HG02588 (cell line): ENCODE measurements around the gene USP1.

Source experiments
- ATAC-seq: cut with Tn5 transposase; IDR thresholded peaks from one replicate; pipeline ENCODE4 v1.9.1; 2021; ENCODE audit warnings: mild to moderate bottlenecking, moderate library complexity; ENCODE audit not compliant: unreplicated experiment

Gene USP1

DNA sequence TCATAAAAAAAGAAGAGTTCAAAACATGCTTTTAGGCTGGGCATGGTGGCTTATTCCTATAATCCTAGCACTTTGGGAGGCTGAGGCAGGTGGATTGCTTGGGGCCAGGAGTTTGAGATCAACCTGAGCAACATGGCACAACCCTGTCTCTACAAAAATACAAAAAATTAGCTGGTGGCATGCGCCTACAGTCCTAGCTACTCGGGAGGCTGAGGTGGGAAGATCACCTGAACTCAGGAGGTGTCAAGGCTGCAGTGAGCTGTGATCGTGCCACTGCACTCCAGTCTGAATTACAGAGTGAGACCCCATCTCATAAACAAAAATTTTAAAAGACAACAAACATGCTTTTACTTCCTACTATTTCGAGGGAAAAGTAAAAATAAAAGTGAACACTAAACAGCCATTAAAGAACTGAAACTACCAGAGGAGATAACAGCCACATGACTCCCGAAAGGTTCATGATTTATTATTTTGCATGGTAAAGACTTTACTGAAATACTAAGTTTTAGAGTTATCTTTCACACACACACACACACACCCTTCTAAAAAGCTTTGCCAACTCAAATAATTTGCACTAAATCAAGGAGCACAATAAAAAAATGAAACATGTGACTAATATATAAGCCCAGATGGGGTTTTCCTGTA is 48.1 kb downstream of the USP1 start:
- no peak for ATAC-seq

GRCh38 chr1:62487956-62488355 is 51.1 kb downstream of the USP1 start:
- no peak for ATAC-seq

DNA sequence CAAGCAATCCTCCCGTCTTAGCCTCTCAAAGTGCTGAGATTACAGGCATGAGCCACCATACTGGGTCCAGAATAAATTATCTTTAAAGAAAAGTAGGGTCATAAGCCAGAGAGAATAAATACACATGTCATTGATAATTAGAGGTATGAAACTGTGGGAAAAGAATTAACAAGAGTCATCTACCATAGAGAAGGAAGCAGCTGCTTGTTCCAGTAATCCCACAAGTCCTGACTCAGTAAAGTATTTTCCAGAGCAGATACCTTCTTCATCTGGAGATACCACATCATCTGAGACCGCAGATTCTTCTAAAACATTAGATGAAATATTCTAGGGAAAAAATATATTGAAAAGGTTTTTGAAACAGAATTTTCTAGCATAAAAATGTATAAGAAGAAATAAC is 55.7 kb downstream of the USP1 start:
- ATAC-seq = no peak

- no peak for ATAC-seq
Observed at GRCh38 chr1:62493656-62494055, 56.8 kb downstream of the USP1 start.

DNA sequence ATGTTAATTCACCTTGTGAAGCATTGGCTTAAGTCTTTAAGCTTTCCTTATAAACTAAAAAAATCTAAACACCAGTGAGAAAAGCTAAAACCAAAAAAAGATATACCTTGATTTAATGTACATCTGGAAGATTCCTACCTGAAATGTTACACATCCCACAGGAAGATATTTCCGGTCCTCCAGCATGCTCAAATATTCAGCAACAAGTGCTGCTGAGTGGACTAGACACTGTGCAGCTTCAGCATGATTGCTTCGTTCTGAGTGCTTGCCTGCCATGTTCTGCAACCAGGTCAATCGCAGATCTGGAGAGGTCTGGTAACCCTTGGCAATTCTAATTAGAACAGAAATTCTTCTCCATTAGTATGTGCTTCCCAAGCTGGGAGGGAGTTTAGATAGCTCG is 57.3 kb downstream of the USP1 start:
- no peak for ATAC-seq

GRCh38 chr1:62500210-62500609 is 63.4 kb downstream of the USP1 start:
- no peak for ATAC-seq
